Smooth muscle cell (in vitro differentiated cells): ENCODE measurements around the gene INSR. TPM values are rescaled to one million over a fixed set of nuclear protein-coding genes. Genes with fewer than 3 reads are reported as not detected.

ENCODE experiments used
- DNase-seq: peaks from one replicate; lab custom pipeline; 2025; ENCODE audit not compliant: unreplicated experiment; lab: John Stamatoyannopoulos, UW
- H2AFZ ChIP-seq: fragments of 200-600 bp; sonication (generic); 2 replicates; pipeline ENCODE4 v1.6.0; 2016; ENCODE audit warnings: antibody characterized with exemption, low read depth, mild to moderate bottlenecking
- H3F3A ChIP-seq: fragments of 200-600 bp; sonication (generic); 2 replicates; pipeline ENCODE4 v1.6.0; 2017; ENCODE audit warnings: antibody characterized with exemption, low read depth
- H3K27ac ChIP-seq: fragments of 200-600 bp; sonication (generic); 2 replicates; pipeline ENCODE4 v1.5.1; 2016; ENCODE audit warnings: low read depth, mild to moderate bottlenecking
- H3K27me3 ChIP-seq: fragments of 200-600 bp; sonication (generic); 2 replicates; pipeline ENCODE4 v1.6.1; 2016; ENCODE audit warnings: low read depth, mild to moderate bottlenecking
- H3K36me3 ChIP-seq: fragments of 200-600 bp; sonication (generic); 2 replicates; pipeline ENCODE4 v1.5.1; 2016; ENCODE audit warnings: low read depth
- H3K4me1 ChIP-seq: fragments of 200-600 bp; sonication (generic); 2 replicates; pipeline ENCODE4 v1.5.1; 2016; ENCODE audit warnings: low read depth
- H3K4me2 ChIP-seq: fragments of 200-600 bp; sonication (generic); 2 replicates; pipeline ENCODE4 v1.6.0; 2016; ENCODE audit warnings: mild to moderate bottlenecking
- H3K4me3 ChIP-seq: fragments of 200-600 bp; sonication (generic); 2 replicates; pipeline ENCODE4 v1.5.1; 2016; ENCODE audit warnings: mild to moderate bottlenecking
- H3K79me2 ChIP-seq: fragments of 200-600 bp; sonication (generic); 2 replicates; pipeline ENCODE4 v1.6.0; 2016; ENCODE audit warnings: low read depth, mild to moderate bottlenecking
- H3K9ac ChIP-seq: fragments of 200-600 bp; sonication (generic); 2 replicates; pipeline ENCODE4 v1.6.0; 2016; ENCODE audit warnings: low read depth
- H3K9me3 ChIP-seq: fragments of 200-600 bp; sonication (generic); replicated peaks from 2 replicates; pipeline ENCODE4 v1.5.1; 2016; ENCODE audit warnings: low read depth
- H4K20me1 ChIP-seq: fragments of 200-600 bp; sonication (generic); 2 replicates; pipeline ENCODE4 v1.6.0; 2016; ENCODE audit warnings: low read depth
- WGBS: methylation state at CpG from one replicate; pipeline ENCODE4 v1.1.7; 2016; ENCODE audit warnings: low lambda C conversion rate; 5-methylcytosine and 5-hydroxymethylcytosine counted together
- polyA plus RNA-seq: library from polyadenylated mRNA; unstranded; fragments of >200 nt; fragmentation: Nextera tagmentation; extraction: Ambion mirVana; gene quantifications from 2 replicates; pipeline ENCODE4 v1.2.1, GENCODE V29; 2016
- total RNA-seq: library from RNA; depleted of rRNA; stranded (reverse); fragments of >200 nt; gene quantifications from 2 replicates; pipeline ENCODE4 v1.2.3, GENCODE V29; 2014
- TF ChIP-seq, protein P1 (sequence below): fragments of 200-600 bp; sonication (generic); IDR thresholded peaks from 2 replicates; pipeline ENCODE4 v1.5.1; 2017; ENCODE audit warnings: borderline replicate concordance, mild to moderate bottlenecking, antibody characterized with exemption; ENCODE audit not compliant: insufficient read depth, poor library complexity, severe bottlenecking

INSR gene
- total and polyA plus RNA-seq, 2 experiments from 2014 or later = 2.8 to 12.7 TPM

DNA sequence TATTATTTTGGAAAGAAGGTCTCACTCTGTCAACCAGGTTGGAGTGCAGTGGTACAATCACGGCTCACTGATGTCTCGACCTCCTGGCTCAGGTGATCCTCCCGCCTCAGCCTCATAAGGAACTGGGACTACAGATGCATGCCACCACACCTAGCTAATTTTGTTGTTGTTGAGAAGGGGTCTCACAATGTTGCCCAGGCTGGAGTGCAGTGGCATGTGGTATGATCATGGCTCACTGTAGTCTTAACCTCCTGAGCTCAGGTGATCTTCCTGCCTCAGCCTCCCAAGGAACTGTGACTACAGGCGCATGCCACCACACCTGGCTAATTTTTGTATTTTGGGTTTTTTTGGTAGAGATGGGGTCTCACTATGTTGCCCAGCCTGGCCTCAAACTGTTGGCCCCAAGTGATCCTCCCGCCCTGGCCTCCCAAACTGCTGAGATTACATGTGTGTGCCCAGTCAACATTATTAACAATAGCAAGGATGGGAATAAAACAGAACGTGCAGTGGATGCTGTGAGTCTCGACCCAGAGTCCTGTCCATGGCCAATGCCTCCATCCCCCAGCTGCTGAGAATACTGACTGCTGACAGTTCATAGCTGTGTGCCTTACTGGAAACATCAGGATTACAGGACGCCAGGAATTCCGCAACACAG, 230.3 kb downstream of the INSR start:
- H4K20me1 ChIP-seq = no peaks in the 10 kb centered on the region
- H3K27ac ChIP-seq = no peak overlapping the region
- no peak overlapping the region for H3K4me3 ChIP-seq
- H3F3A ChIP-seq = peaks cover 8% of the 10 kb centered on the region
- WGBS = 86% methylated on average over 9 of the region's 9 CpGs
- DNase-seq = no peak
- no peak overlapping the region for H2AFZ ChIP-seq
- no peak overlapping the region for H3K9ac ChIP-seq
- H3K4me2 ChIP-seq = no peak overlapping the region
- no peaks in the 10 kb centered on the region for H3K4me1 ChIP-seq
- TF ChIP-seq, protein P1, sequence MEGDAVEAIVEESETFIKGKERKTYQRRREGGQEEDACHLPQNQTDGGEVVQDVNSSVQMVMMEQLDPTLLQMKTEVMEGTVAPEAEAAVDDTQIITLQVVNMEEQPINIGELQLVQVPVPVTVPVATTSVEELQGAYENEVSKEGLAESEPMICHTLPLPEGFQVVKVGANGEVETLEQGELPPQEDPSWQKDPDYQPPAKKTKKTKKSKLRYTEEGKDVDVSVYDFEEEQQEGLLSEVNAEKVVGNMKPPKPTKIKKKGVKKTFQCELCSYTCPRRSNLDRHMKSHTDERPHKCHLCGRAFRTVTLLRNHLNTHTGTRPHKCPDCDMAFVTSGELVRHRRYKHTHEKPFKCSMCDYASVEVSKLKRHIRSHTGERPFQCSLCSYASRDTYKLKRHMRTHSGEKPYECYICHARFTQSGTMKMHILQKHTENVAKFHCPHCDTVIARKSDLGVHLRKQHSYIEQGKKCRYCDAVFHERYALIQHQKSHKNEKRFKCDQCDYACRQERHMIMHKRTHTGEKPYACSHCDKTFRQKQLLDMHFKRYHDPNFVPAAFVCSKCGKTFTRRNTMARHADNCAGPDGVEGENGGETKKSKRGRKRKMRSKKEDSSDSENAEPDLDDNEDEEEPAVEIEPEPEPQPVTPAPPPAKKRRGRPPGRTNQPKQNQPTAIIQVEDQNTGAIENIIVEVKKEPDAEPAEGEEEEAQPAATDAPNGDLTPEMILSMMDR = no peak
- H3K9me3 ChIP-seq = no peaks in the 10 kb centered on the region
- no peaks in the 10 kb centered on the region for H3K36me3 ChIP-seq
- no peaks in the 10 kb centered on the region for H3K79me2 ChIP-seq
- no peaks in the 10 kb centered on the region for H3K27me3 ChIP-seq

DNA sequence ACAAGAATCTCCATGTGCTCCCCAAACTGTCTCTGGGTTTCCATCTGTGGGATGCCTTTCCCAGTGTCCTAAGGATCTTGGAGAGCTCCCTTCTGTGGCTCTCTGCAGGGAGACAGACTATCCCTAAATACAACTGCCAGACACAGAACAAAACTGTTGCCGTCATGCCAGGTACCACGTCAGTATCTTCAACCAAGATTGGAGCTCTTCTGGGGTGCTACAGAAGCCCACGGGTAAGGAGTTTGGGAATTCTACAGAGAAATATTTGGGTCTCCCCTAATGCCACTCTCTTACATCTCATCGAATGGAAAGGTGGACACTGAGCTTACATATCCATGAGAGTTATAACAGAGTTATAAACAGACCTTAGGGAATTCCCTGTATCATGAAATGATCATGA, 230.9 kb downstream of the INSR start:
- H3K4me1 ChIP-seq = no peaks in the 10 kb centered on the region
- H3K27ac ChIP-seq = no peak overlapping the region
- peaks cover 4% of the 10 kb centered on the region for H3F3A ChIP-seq
- no peak overlapping the region for H3K4me3 ChIP-seq
- no peaks in the 10 kb centered on the region for H3K27me3 ChIP-seq
- 82% methylated on average over 4 of the region's 4 CpGs for WGBS
- H3K36me3 ChIP-seq = no peaks in the 10 kb centered on the region
- no peak overlapping the region for H3K4me2 ChIP-seq
- TF ChIP-seq, protein P1 = no peak
- no peak for DNase-seq
- no peak overlapping the region for H3K9ac ChIP-seq
- no peaks in the 10 kb centered on the region for H3K9me3 ChIP-seq
- H2AFZ ChIP-seq = no peak overlapping the region
- no peaks in the 10 kb centered on the region for H4K20me1 ChIP-seq
- no peaks in the 10 kb centered on the region for H3K79me2 ChIP-seq

Other genes with a start within 250 kb of the INSR start
- not detected in 2 replicates for gene MBD3L2, start 245.1 kb downstream of the INSR start, total RNA-seq
- gene MBD3L2, start 245.1 kb downstream of the INSR start, polyA plus RNA-seq = not detected in 2 replicates
- gene MBD3L3, start 235.7 kb downstream of the INSR start, total RNA-seq = not detected in 2 replicates
- not detected in 2 replicates for gene MBD3L3, start 235.7 kb downstream of the INSR start, polyA plus RNA-seq
- gene ZNF557, start 224.7 kb downstream of the INSR start, total RNA-seq = 9.4 and 9.7 TPM in 2 replicates
- 3.8 and 4.2 TPM in 2 replicates for gene ZNF557, start 224.7 kb downstream of the INSR start, polyA plus RNA-seq
- 18.0 and 24.0 TPM in 2 replicates for gene ARHGEF18, start 54.5 kb upstream of the INSR start, total RNA-seq
- 18.8 and 26.0 TPM in 2 replicates for gene ARHGEF18, start 54.5 kb upstream of the INSR start, polyA plus RNA-seq
- gene PEX11G, start 194.6 kb upstream of the INSR start, total RNA-seq = 3.8 TPM in 1 of 2 replicates, not detected in the other
- gene PEX11G, start 194.6 kb upstream of the INSR start, polyA plus RNA-seq = 4.3 and 6.4 TPM in 2 replicates
- gene ZNF358, start 221.7 kb upstream of the INSR start, total RNA-seq = 47.9 and 67.2 TPM in 2 replicates
- gene ZNF358, start 221.7 kb upstream of the INSR start, polyA plus RNA-seq = 34.4 and 40.8 TPM in 2 replicates
- 5.5 and 9.8 TPM in 2 replicates for gene MCOLN1, start 228.2 kb upstream of the INSR start, total RNA-seq
- 19.2 and 35.2 TPM in 2 replicates for gene MCOLN1, start 228.2 kb upstream of the INSR start, polyA plus RNA-seq
- gene PNPLA6, start 241.3 kb upstream of the INSR start, total RNA-seq = 40.7 and 55.6 TPM in 2 replicates
- 22.3 and 40.0 TPM in 2 replicates for gene PNPLA6, start 241.3 kb upstream of the INSR start, polyA plus RNA-seq